AG10803 (cell line): Measurements from ENCODE around the gene MEGF6.

Experiments used
- DNase-seq: peaks from one replicate; pipeline ENCODE4 v3.0.0; 2010; ENCODE audit warnings: low read depth
- H3K4me3 ChIP-seq: 2 replicates; pipeline ENCODE4 v1.5.1; 2011; ENCODE audit warnings: mild to moderate bottlenecking, low read length, control low read depth
- CTCF ChIP-seq: conservative IDR thresholded peaks from 2 replicates; pipeline ENCODE4 v1.5.1; 2011; ENCODE audit warnings: mild to moderate bottlenecking, low read length, control low read depth, inconsistent platforms

MEGF6 gene

GRCh38 chr1:3614755-3615742, 3.7 kb upstream of the MEGF6 start:
- no peak overlapping the region for H3K4me3 ChIP-seq
- no peak for DNase-seq

GRCh38 chr1:3612123-3612522, 815 bp upstream of the MEGF6 start:
- no peak for TF ChIP-seq CTCF
- DNase-seq, result no peak
- no peak overlapping the region for H3K4me3 ChIP-seq

More at GRCh38 chr1:3614755-3615742, 3.7 kb upstream of the MEGF6 start:
- peak; percentile 71 for TF ChIP-seq CTCF

GRCh38 chr1:3610527-3611169, 660 bp downstream of the MEGF6 start:
- peak; percentile 46 for DNase-seq
- H3K4me3 ChIP-seq, result no peak overlapping the region

GRCh38 chr1:3609769-3610526, 1.4 kb downstream of the MEGF6 start:
- DNase-seq, result no peak
- no peak for TF ChIP-seq CTCF
- no peak overlapping the region for H3K4me3 ChIP-seq

More at GRCh38 chr1:3610527-3611169, 660 bp downstream of the MEGF6 start:
- TF ChIP-seq CTCF, result no peak

- H3K4me3 ChIP-seq, result no peak overlapping the region
- DNase-seq, result no peak
- no peak for TF ChIP-seq CTCF
Observed at GRCh38 chr1:3609016-3609768, 2.1 kb downstream of the MEGF6 start.

GRCh38 chr1:3608154-3608553, 3.2 kb downstream of the MEGF6 start:
- H3K4me3 ChIP-seq, result no peak overlapping the region
- no peak for TF ChIP-seq CTCF

More at GRCh38 chr1:3608154-3608553, 3.2 kb downstream of the MEGF6 start:
- DNase-seq, result no peak
